ENCODE measurements around the gene ADCY4.

The ADCY4 gene

DNA sequence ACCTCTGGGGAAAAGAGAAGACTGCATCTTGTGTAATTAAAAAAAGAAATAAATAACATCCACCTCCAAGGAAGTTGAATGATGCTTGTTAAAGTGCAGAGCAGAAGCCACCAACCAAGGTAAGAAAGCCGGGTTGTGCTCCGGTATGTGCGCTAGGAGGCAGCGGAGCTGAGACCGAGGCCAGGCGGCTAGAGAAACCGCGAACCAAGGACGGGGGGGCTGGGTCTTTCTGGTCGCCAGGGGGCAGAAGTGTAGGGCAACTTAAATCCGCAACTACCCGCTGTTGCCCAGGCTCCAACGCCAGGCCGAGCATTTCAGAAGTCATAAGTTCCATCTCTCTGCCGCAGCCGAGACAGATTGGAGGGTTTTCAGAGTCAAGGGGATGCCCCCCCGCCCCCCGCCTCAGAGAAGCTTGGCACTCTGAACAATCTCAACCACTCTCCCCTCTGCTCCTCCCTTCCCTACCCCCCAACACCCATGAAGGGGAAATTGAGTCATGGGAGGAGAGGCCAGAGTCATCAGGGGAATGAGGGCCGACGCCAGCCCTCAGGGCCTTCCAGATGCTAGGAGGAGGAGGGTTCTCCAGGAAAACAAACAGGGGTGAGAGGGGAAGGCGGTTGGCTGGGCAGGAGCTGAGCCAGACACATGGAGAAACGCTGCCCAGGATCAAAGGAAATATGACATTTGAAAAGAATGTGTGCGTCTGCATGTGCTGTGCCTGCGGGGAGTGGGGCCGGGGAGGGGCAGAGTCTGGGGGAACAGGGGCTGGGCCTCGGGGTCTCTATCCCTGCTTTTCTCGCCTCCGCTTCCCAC, 30.9 kb upstream of the ADCY4 start:
- Histone ChIP-seq H3K23ac (ENCODE audit: low read length in 2 of 2) (no peak overlapping the region), H3K79me1 (replicated peaks; ENCODE audit: low read length, poor library complexity, severe bottlenecking) (peaks cover 8% of the 10 kb centered on the region), H2BK120ac (ENCODE audit: low read depth, low read length) (peak overlapping the region; percentile 90), H3K4me3 (ENCODE audit: insufficient read depth in 1 of 2, low read depth in 1 of 2, low read length in 2 of 2) (peak overlapping the region; percentile 26 to 81), H3K9ac (ENCODE audit: low read length) (peak overlapping the region; percentile 92), H3K4ac (ENCODE audit: low read depth in 1 of 2, low read length in 2 of 2) (peak overlapping the region in 1 of 2 experiments; percentile 84), H2AK5ac (ENCODE audit: low read length, severe bottlenecking) (no peak overlapping the region), H3K9me3 (ENCODE audit: control insufficient read depth, low read length) (no peaks in the 10 kb centered on the region), H4K91ac (ENCODE audit: low read length) (peak overlapping the region; percentile 89), H3K18ac (ENCODE audit: low read depth in 1 of 2, low read length in 2 of 2) (peak overlapping the region; percentile 14 to 87), H2BK15ac (ENCODE audit: low read depth, poor library complexity, severe bottlenecking) (peak overlapping the region; percentile 81), H2BK12ac (ENCODE audit: low read length in 2 of 2) (peak overlapping the region; percentile 28 to 92), H4K8ac (ENCODE audit: low read length) (peak overlapping the region; percentile 84), H2BK5ac (ENCODE audit: low read depth, low read length, poor library complexity, severe bottlenecking) (peak overlapping the region; percentile 5), H2AFZ (ENCODE audit: low read depth, low read length) (no peak overlapping the region), H3K36me3 (ENCODE audit: control insufficient read depth in 1 of 2, insufficient read depth in 2 of 2, low read depth in 1 of 2, low read length in 2 of 2) (peaks cover 11 to 12% of the 10 kb centered on the region in 2 experiments), H3K27me3 (ENCODE audit: control insufficient read depth in 1 of 2, insufficient read depth in 1 of 2, low read length in 2 of 2) (peaks cover 0 to 6% of the 10 kb centered on the region in 2 experiments), H3K27ac (ENCODE audit: low read length, poor library complexity, severe bottlenecking) (peak overlapping the region; percentile 93), H3K4me2 (ENCODE audit: low read length, poor library complexity, severe bottlenecking) (peak overlapping the region; percentile 85), H3K14ac (ENCODE audit: low read length in 2 of 2) (peak overlapping the region in 1 of 2 experiments; percentile 1), H3K4me1 (ENCODE audit: control insufficient read depth, insufficient read depth, low read depth, low read length) (peaks cover 28% of the 10 kb centered on the region)
- DNase-seq = peak; percentile 92
- WGBS = under 1% methylated on average over 20 of the region's 28 CpGs

DNA sequence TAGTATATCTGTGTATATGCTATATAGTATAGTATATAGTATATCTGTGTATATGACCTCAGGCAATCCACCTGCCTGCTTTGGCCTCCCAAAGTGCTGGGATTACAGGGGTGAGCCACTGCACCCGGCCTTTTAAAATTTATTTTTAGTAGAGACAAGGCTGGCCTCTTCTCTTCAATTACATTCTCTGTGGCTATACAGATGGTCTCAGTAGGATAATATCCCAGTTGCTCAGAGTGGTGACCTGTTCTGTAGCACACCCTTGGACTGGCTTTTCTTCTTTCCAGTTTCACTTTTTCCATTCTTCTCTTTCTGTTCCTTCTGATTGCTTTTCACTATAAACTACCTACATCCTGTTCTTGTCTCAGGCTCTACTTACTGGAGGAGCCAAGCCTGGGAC, 30.0 kb upstream of the ADCY4 start:
- 82% methylated on average over 1 of the region's 1 CpG for WGBS
- peak overlapping the region; percentile 3 for H2BK120ac ChIP-seq (ENCODE audit: low read depth, low read length)
- H2AFZ ChIP-seq (ENCODE audit: low read depth, low read length) = no peak overlapping the region
- peaks cover 0 to 6% of the 10 kb centered on the region in 2 experiments for H3K27me3 ChIP-seq (ENCODE audit: control insufficient read depth in 1 of 2, insufficient read depth in 1 of 2, low read length in 2 of 2)
- H3K18ac ChIP-seq (ENCODE audit: low read depth in 1 of 2, low read length in 2 of 2) = no peak overlapping the region
- H3K9ac ChIP-seq (ENCODE audit: low read length) = peak overlapping the region; percentile 92
- no peak overlapping the region for H2BK15ac ChIP-seq (ENCODE audit: low read depth, poor library complexity, severe bottlenecking)
- no peak overlapping the region for H3K4ac ChIP-seq (ENCODE audit: low read depth in 1 of 2, low read length in 2 of 2)
- H3K4me1 ChIP-seq (ENCODE audit: control insufficient read depth, insufficient read depth, low read depth, low read length) = peaks cover 23% of the 10 kb centered on the region
- no peak overlapping the region for H3K27ac ChIP-seq (ENCODE audit: low read length, poor library complexity, severe bottlenecking)
- peaks cover 3 to 6% of the 10 kb centered on the region in 2 experiments for H3K36me3 ChIP-seq (ENCODE audit: control insufficient read depth in 1 of 2, insufficient read depth in 2 of 2, low read depth in 1 of 2, low read length in 2 of 2)
- DNase-seq = no peak
- no peak overlapping the region for H3K23ac ChIP-seq (ENCODE audit: low read length in 2 of 2)
- no peaks in the 10 kb centered on the region for H3K9me3 ChIP-seq (ENCODE audit: control insufficient read depth, low read length)
- H3K79me1 ChIP-seq (replicated peaks; ENCODE audit: low read length, poor library complexity, severe bottlenecking) = peaks cover 8% of the 10 kb centered on the region
- no peak overlapping the region for H2BK5ac ChIP-seq (ENCODE audit: low read depth, low read length, poor library complexity, severe bottlenecking)
- H4K8ac ChIP-seq (ENCODE audit: low read length) = no peak overlapping the region
- H4K91ac ChIP-seq (ENCODE audit: low read length) = no peak overlapping the region
- no peak overlapping the region for H3K14ac ChIP-seq (ENCODE audit: low read length in 2 of 2)
- H2AK5ac ChIP-seq (ENCODE audit: low read length, severe bottlenecking) = no peak overlapping the region
- no peak overlapping the region for H3K4me2 ChIP-seq (ENCODE audit: low read length, poor library complexity, severe bottlenecking)
- H3K4me3 ChIP-seq (ENCODE audit: insufficient read depth in 1 of 2, low read depth in 1 of 2, low read length in 2 of 2) = peak overlapping the region in 1 of 2 experiments; percentile 81
- no peak overlapping the region for H2BK12ac ChIP-seq (ENCODE audit: low read length in 2 of 2)

DNA sequence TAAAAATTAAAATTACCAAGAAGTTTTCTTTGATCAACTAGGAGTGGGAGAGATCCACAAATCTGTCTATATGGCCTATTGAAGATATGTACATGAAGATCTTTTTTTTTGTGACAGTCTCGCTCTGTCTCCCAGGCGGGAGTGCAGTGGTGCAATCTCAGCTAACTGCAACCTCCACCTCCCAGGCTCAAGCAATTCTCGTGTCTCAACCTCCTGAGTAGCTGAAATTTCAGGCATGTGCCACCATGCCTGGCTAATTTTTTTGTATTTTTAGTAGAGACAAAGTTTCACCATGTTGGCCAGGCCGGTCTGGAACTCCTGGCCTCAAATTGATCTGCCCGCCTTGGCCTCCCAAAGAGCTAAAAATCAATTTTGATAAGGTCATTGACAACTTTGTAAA, 28.5 kb upstream of the ADCY4 start:
- no peak overlapping the region for H3K4me2 ChIP-seq (ENCODE audit: low read length, poor library complexity, severe bottlenecking)
- H3K27me3 ChIP-seq (ENCODE audit: control insufficient read depth in 1 of 2, insufficient read depth in 1 of 2, low read length in 2 of 2) = peaks cover 0 to 9% of the 10 kb centered on the region in 2 experiments
- H4K91ac ChIP-seq (ENCODE audit: low read length) = no peak overlapping the region
- DNase-seq = no peak
- H3K14ac ChIP-seq (ENCODE audit: low read length in 2 of 2) = no peak overlapping the region
- no peaks in the 10 kb centered on the region for H3K9me3 ChIP-seq (ENCODE audit: control insufficient read depth, low read length)
- no peak overlapping the region for H2BK15ac ChIP-seq (ENCODE audit: low read depth, poor library complexity, severe bottlenecking)
- no peak overlapping the region for H3K9ac ChIP-seq (ENCODE audit: low read length)
- 82% methylated on average over 5 of the region's 5 CpGs for WGBS
- H4K8ac ChIP-seq (ENCODE audit: low read length) = no peak overlapping the region
- no peak overlapping the region for H3K4ac ChIP-seq (ENCODE audit: low read depth in 1 of 2, low read length in 2 of 2)
- H2BK12ac ChIP-seq (ENCODE audit: low read length in 2 of 2) = no peak overlapping the region
- no peak overlapping the region for H3K4me3 ChIP-seq (ENCODE audit: insufficient read depth in 1 of 2, low read depth in 1 of 2, low read length in 2 of 2)
- peaks cover 12% of the 10 kb centered on the region for H3K4me1 ChIP-seq (ENCODE audit: control insufficient read depth, insufficient read depth, low read depth, low read length)
- no peaks in the 10 kb centered on the region for H3K36me3 ChIP-seq (ENCODE audit: control insufficient read depth in 1 of 2, insufficient read depth in 2 of 2, low read depth in 1 of 2, low read length in 2 of 2)
- H2AK5ac ChIP-seq (ENCODE audit: low read length, severe bottlenecking) = no peak overlapping the region
- H3K18ac ChIP-seq (ENCODE audit: low read depth in 1 of 2, low read length in 2 of 2) = no peak overlapping the region
- H3K79me1 ChIP-seq (replicated peaks; ENCODE audit: low read length, poor library complexity, severe bottlenecking) = peaks cover 3% of the 10 kb centered on the region
- H3K27ac ChIP-seq (ENCODE audit: low read length, poor library complexity, severe bottlenecking) = no peak overlapping the region
- H2AFZ ChIP-seq (ENCODE audit: low read depth, low read length) = no peak overlapping the region
- no peak overlapping the region for H2BK5ac ChIP-seq (ENCODE audit: low read depth, low read length, poor library complexity, severe bottlenecking)
- no peak overlapping the region for H3K23ac ChIP-seq (ENCODE audit: low read length in 2 of 2)
- no peak overlapping the region for H2BK120ac ChIP-seq (ENCODE audit: low read depth, low read length)

DNA sequence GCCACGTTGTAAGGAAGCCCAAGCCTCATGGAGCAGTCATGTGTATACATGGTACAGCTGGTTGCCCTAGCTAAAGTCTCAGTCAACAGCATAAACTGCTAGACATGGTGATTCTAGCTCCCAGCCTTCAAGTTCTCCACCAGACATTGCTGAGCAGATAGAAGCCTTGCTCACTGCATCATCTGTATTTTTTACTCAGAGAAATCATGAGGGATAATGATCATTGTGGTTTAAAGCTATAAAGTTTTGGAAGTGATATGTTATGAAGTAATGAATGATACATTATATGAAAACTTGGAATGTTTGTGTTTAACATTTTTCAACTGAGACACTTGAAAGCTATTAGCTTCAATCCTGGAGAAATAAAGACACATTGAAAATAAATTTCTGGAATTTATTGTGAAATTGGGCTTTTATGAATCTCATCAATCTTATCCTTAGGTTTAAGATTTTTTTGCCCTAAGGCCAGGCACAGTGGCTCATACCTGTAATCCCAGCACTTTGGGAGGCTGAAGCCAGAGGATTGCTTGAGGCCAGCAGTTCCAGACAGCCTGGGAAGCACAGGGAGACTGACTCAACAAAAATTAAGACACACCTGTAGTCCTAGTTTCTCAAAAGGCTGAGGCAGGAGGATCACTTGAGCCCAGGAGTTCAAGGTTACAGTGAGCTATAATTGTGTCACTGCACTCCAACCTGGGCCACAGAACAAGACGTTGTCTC, 27.5 kb upstream of the ADCY4 start:
- peaks cover 0 to 9% of the 10 kb centered on the region in 2 experiments for H3K27me3 ChIP-seq (ENCODE audit: control insufficient read depth in 1 of 2, insufficient read depth in 1 of 2, low read length in 2 of 2)
- H3K23ac ChIP-seq (ENCODE audit: low read length in 2 of 2) = no peak overlapping the region
- H2BK120ac ChIP-seq (ENCODE audit: low read depth, low read length) = no peak overlapping the region
- no peak overlapping the region for H2BK15ac ChIP-seq (ENCODE audit: low read depth, poor library complexity, severe bottlenecking)
- no peak overlapping the region for H2BK5ac ChIP-seq (ENCODE audit: low read depth, low read length, poor library complexity, severe bottlenecking)
- no peak overlapping the region for H3K4ac ChIP-seq (ENCODE audit: low read depth in 1 of 2, low read length in 2 of 2)
- no peak overlapping the region for H4K91ac ChIP-seq (ENCODE audit: low read length)
- no peak overlapping the region for H2AFZ ChIP-seq (ENCODE audit: low read depth, low read length)
- no peak overlapping the region for H2AK5ac ChIP-seq (ENCODE audit: low read length, severe bottlenecking)
- no peak overlapping the region for H3K4me2 ChIP-seq (ENCODE audit: low read length, poor library complexity, severe bottlenecking)
- no peaks in the 10 kb centered on the region for H3K36me3 ChIP-seq (ENCODE audit: control insufficient read depth in 1 of 2, insufficient read depth in 2 of 2, low read depth in 1 of 2, low read length in 2 of 2)
- H4K8ac ChIP-seq (ENCODE audit: low read length) = no peak overlapping the region
- no peak overlapping the region for H3K14ac ChIP-seq (ENCODE audit: low read length in 2 of 2)
- peaks cover 10% of the 10 kb centered on the region for H3K4me1 ChIP-seq (ENCODE audit: control insufficient read depth, insufficient read depth, low read depth, low read length)
- no peak overlapping the region for H3K4me3 ChIP-seq (ENCODE audit: insufficient read depth in 1 of 2, low read depth in 1 of 2, low read length in 2 of 2)
- peak overlapping the region; percentile 33 for H3K9ac ChIP-seq (ENCODE audit: low read length)
- H3K27ac ChIP-seq (ENCODE audit: low read length, poor library complexity, severe bottlenecking) = no peak overlapping the region
- no peak for DNase-seq
- H3K18ac ChIP-seq (ENCODE audit: low read depth in 1 of 2, low read length in 2 of 2) = no peak overlapping the region
- H3K9me3 ChIP-seq (ENCODE audit: control insufficient read depth, low read length) = no peaks in the 10 kb centered on the region
- H2BK12ac ChIP-seq (ENCODE audit: low read length in 2 of 2) = peak overlapping the region in 1 of 2 experiments; percentile 54
- H3K79me1 ChIP-seq (replicated peaks; ENCODE audit: low read length, poor library complexity, severe bottlenecking) = no peaks in the 10 kb centered on the region
- WGBS = 38% methylated on average over 1 of the region's 2 CpGs

Measured in mesenchymal stem cell (in vitro differentiated cells and primary cell).